OCI-LY7 (cell line): ENCODE results near the gene PSME3IP1. TPM values are rescaled to one million over a fixed set of nuclear protein-coding genes. Genes with fewer than 3 reads are reported as not detected.

ENCODE experiments used
- BruUV-seq: library from RNA; stranded (reverse); fragments of 400-500 nt; replicated peaks from 2 replicates; lab custom pipeline; 2021; lab: Mats Ljungman, UMichigan
- CTCF ChIA-PET: fragments of 300-600 bp; sonication (Branson Sonifier 250); formaldehyde crosslinking; loops from one replicate; lab custom pipeline; 2022; ENCODE audit warnings: antibody characterized with exemption; ENCODE audit not compliant: unreplicated experiment; lab: Charles Lee
- POLR2A ChIA-PET: fragments of 300-600 bp; sonication (Branson Sonifier 250); formaldehyde crosslinking; loops from one replicate; lab custom pipeline; 2022; ENCODE audit warnings: antibody characterized with exemption; lab: Charles Lee
- DNase-seq: peaks from one replicate; pipeline ENCODE4 v3.0.0-alpha.2; 2015; ENCODE audit warnings: low spot score
- H2AFZ ChIP-seq: fragments of 200-600 bp; sonication (generic), shearing (Covaris generic); 2 replicates; pipeline ENCODE4 v1.6.1; 2014; ENCODE audit warnings: mild to moderate bottlenecking, antibody characterized with exemption, low read length, moderate library complexity
- H3K27ac ChIP-seq: fragments of 200-600 bp; sonication (generic); 2 replicates; pipeline ENCODE4 v1.5.1; 2014; ENCODE audit warnings: mixed run types, low read depth, mild to moderate bottlenecking, moderate library complexity, low read length, inconsistent platforms; ENCODE audit not compliant: poor library complexity, severe bottlenecking
- H3K36me3 ChIP-seq: fragments of 200-600 bp; sonication (generic); 2 replicates; pipeline ENCODE4 v1.6.1; 2014; ENCODE audit warnings: mild to moderate bottlenecking, antibody characterized with exemption, low read length, moderate library complexity, mixed read lengths; ENCODE audit not compliant: insufficient read depth
- H3K4me1 ChIP-seq: fragments of 200-600 bp; sonication (generic); 2 replicates; pipeline ENCODE4 v1.5.1; 2014; ENCODE audit warnings: mild to moderate bottlenecking, low read length; ENCODE audit not compliant: insufficient read depth, poor library complexity, severe bottlenecking
- H3K4me2 ChIP-seq: fragments of 200-600 bp; sonication (generic); 2 replicates; pipeline ENCODE4 v1.6.1; 2014; ENCODE audit warnings: mild to moderate bottlenecking, low read length
- H3K4me3 ChIP-seq: fragments of 200-600 bp; sonication (generic); 2 replicates; pipeline ENCODE4 v1.5.1; 2014; ENCODE audit warnings: mild to moderate bottlenecking, low read depth, low read length; ENCODE audit not compliant: poor library complexity, severe bottlenecking
- H3K79me2 ChIP-seq: fragments of 200-600 bp; sonication (generic); 2 replicates; pipeline ENCODE4 v1.6.1; 2016; ENCODE audit warnings: low read depth, mild to moderate bottlenecking, low read length, moderate library complexity, mixed read lengths; ENCODE audit not compliant: insufficient read depth
- H3K9me2 ChIP-seq: fragments of 200-600 bp; sonication (generic); 2 replicates; pipeline ENCODE4 v1.6.1; 2016; ENCODE audit warnings: mild to moderate bottlenecking, low read length, mixed read lengths; ENCODE audit not compliant: insufficient read depth
- H3K9me3 ChIP-seq: fragments of 200-600 bp; sonication (generic); 2 replicates; pipeline ENCODE4 v1.6.1; 2014; ENCODE audit warnings: mild to moderate bottlenecking, mixed run types, low read length, mixed read lengths
- H4K20me1 ChIP-seq: fragments of 200-600 bp; sonication (generic); 2 replicates; pipeline ENCODE4 v1.6.1; 2014; ENCODE audit warnings: mild to moderate bottlenecking, antibody characterized with exemption, low read length, moderate library complexity, mixed read lengths; ENCODE audit not compliant: insufficient read depth
- CTCF ChIP-seq: fragments of 200-600 bp; sonication (generic); conservative IDR thresholded peaks from 2 replicates; pipeline ENCODE4 v1.5.1; 2014; ENCODE audit warnings: mild to moderate bottlenecking, antibody characterized with exemption, low read length, moderate library complexity, mixed read lengths
- EZH2phosphoT487 ChIP-seq: fragments of 200-600 bp; sonication (generic); IDR thresholded peaks from 2 replicates; pipeline ENCODE4 v1.6.1; 2018; ENCODE audit warnings: low read depth, borderline replicate concordance, mild to moderate bottlenecking, mixed run types, antibody characterized with exemption, low read length, moderate library complexity, mixed read lengths
- intact Hi-C: fragments of 100-400 bp; cut with micrococcal nuclease; formaldehyde crosslinking; loops from one replicate; pipeline ENCODE4 v1.10.0; 2022; ENCODE audit not compliant: unreplicated experiment
- total RNA-seq, 2 experiments: library from RNA; depleted of rRNA in 1 of 2; stranded (reverse); fragments of >200 nt in 1 of 2; shearing (Covaris generic) in 1 of 2; gene quantifications; 2 replicates each; pipeline ENCODE4 v1.2.3, GENCODE V29; 2014 to 2022

Gene PSME3IP1
- total RNA-seq, 2 experiments from 2014 or later, result 89.5 to 152 TPM

GRCh38 chr16:57163842-57164241, 22.0 kb downstream of the PSME3IP1 start:
- Histone ChIP-seq H3K4me3 (no peak overlapping the region), H4K20me1 (no peaks in the 10 kb centered on the region), H3K4me1 (peaks cover 10% of the 10 kb centered on the region), H2AFZ (no peak overlapping the region), H3K36me3 (peaks cover 88% of the 10 kb centered on the region), H3K9me2 (no peaks in the 10 kb centered on the region), H3K9me3 (no peaks in the 10 kb centered on the region), H3K4me2 (no peak overlapping the region), H3K27ac (no peak overlapping the region), H3K79me2 (no peaks in the 10 kb centered on the region)
- no peak for TF ChIP-seq CTCF
- no peak for TF ChIP-seq EZH2phosphoT487
- ChIA-PET CTCF (no interaction called here), POLR2A (interaction anchor here (0.6 kb wide), 1 partner anchor 79 kb away, joined by 3 read pairs; no protein-coding TSS in a partner anchor)
- no TSS peak for BruUV-seq
- intact Hi-C loops, result no loop called here
- DNase-seq, result no peak

- DNase-seq, result no peak
- H3K79me2 ChIP-seq, result no peaks in the 10 kb centered on the region
- BruUV-seq, result no TSS peak
- ChIA-PET POLR2A (interaction anchor here (0.7 kb wide), 2 partner anchors 19 to 75 kb away, joined by 3 read pairs; no protein-coding TSS in a partner anchor), CTCF (no interaction called here)
- no peaks in the 10 kb centered on the region for H4K20me1 ChIP-seq
- H3K9me3 ChIP-seq, result no peaks in the 10 kb centered on the region
- H3K4me3 ChIP-seq, result no peak overlapping the region
- no peaks in the 10 kb centered on the region for H3K4me1 ChIP-seq
- TF ChIP-seq EZH2phosphoT487 (no peak), CTCF (no peak)
- no peaks in the 10 kb centered on the region for H3K9me2 ChIP-seq
- no peak overlapping the region for H3K4me2 ChIP-seq
- H3K36me3 ChIP-seq, result peaks cover 96% of the 10 kb centered on the region
- no peak overlapping the region for H2AFZ ChIP-seq
- H3K27ac ChIP-seq, result no peak overlapping the region
- intact Hi-C loops, result no loop called here
Observed at GRCh38 chr16:57159447-57159846, 26.4 kb downstream of the PSME3IP1 start.

DNA sequence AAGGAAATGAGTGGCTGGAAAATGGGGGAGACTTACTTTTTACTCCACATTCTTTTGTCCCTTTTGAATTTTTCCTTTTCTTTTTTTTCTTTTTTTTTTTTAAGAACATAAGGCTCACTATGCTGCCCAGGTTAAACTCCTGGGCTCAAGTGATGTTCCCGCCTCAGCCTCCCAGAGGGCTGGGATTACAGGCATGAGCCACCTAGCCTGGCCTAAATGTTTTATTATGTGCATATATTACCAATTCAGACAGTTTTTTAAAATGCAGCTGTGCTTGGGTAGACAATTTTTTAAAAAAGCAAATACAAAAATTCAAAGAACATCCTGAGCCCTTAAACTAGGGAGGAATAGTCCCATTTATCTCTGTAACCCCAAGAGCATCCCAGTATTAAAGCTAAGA, 28.3 kb downstream of the PSME3IP1 start:
- peaks cover 96% of the 10 kb centered on the region for H3K36me3 ChIP-seq
- POLR2A ChIA-PET, result no interaction called here
- intact Hi-C loops, result no loop called here

More for the DNA sequence above, 28.3 kb downstream of the PSME3IP1 start:
- CTCF ChIA-PET, result no interaction called here
- BruUV-seq, result no TSS peak
- Histone ChIP-seq H3K4me2 (no peak overlapping the region), H3K9me2 (no peaks in the 10 kb centered on the region), H3K4me1 (no peaks in the 10 kb centered on the region), H3K79me2 (no peaks in the 10 kb centered on the region), H2AFZ (no peak overlapping the region), H4K20me1 (no peaks in the 10 kb centered on the region), H3K9me3 (no peaks in the 10 kb centered on the region), H3K4me3 (no peak overlapping the region), H3K27ac (no peak overlapping the region)
- TF ChIP-seq EZH2phosphoT487, result no peak
- TF ChIP-seq CTCF, result no peak
- no peak for DNase-seq
